H1 (cell line): ENCODE results near the gene EVC2. TPM values are rescaled to one million over a fixed set of nuclear protein-coding genes. Genes with fewer than 3 reads are reported as not detected.

Experiments used
- FOSL1 ChIP-seq: IDR thresholded peaks from 2 replicates; pipeline ENCODE4 v1.6.1; 2011; ENCODE audit warnings: mild to moderate bottlenecking, low read depth, low read length, moderate library complexity; ENCODE audit not compliant: insufficient read depth
- POLR2A ChIP-seq, 2 experiments: IDR thresholded peaks; 1 replicate in 1 of 2; 2 replicates in 1 of 2; pipeline ENCODE4 v1.6.1; 2011; ENCODE audit warnings: low read depth in 2 of 2, low read length in 2 of 2, mild to moderate bottlenecking in 2 of 2; ENCODE audit errors: control extremely low read depth in 1 of 2
- polyA plus RNA-seq, 7 experiments: library from polyadenylated mRNA; depleted of rRNA in 3 of 7; stranded (reverse) in 5 of 7; unstranded in 2 of 7; fragments of >200 nt in 5 of 7; fragments of 200-250 nt in 2 of 7; gene quantifications; 1 replicate in 5 of 7; 2 replicates in 1 of 7; 4 replicates in 1 of 7; pipeline versions ENCODE4 v1.2.1 to v1.2.3, GENCODE V29; 2011 to 2013; ENCODE audit warnings: missing spikeins in 2 of 7, mixed read lengths in 2 of 7
- total RNA-seq: library from RNA; stranded (reverse); fragmentation: NEBNext Ultra II Directional; extraction: Animal tissue kit (Norgen Biotek cat#: 25700); gene quantifications from 2 replicates; pipeline ENCODE4 v1.2.1, GENCODE V29; 2021

The EVC2 gene
- total and polyA plus RNA-seq, 2 of the 8 experiments (the other 6 are each of a cell fraction or from before 2014, with no cell fraction given) = 0.73 to 5.9 TPM

GRCh38 chr4:5755161-5755560, 46.8 kb upstream of the EVC2 start (continued):
- TF ChIP-seq FOSL1 (no peak), POLR2A (IDR thresholded peaks at IDR 0.05; ENCODE audit: control extremely low read depth in 1 of 2, low read depth in 2 of 2, low read length in 2 of 2) (no peak)
